K562 (cell line): ENCODE results near the gene PRELID1. TPM values are rescaled to one million over a fixed set of nuclear protein-coding genes. Genes with fewer than 3 reads are reported as not detected.

Experiments
- ATF1 ChIP-seq, 2 experiments: fragments of 450-650 bp in 1 of 2; IDR thresholded peaks; 2 replicates each; pipeline ENCODE4 v1.6.1; 2016; ENCODE audit warnings: missing compliant biosample characterization in 1 of 2, missing genetic modification characterization in 1 of 2
- HNRNPLL ChIP-seq: fragments of 200-400 bp; formaldehyde crosslinking; IDR thresholded peaks from 2 replicates; pipeline ENCODE4 v1.6.1; 2017; ENCODE audit warnings: low read length, low read depth, mild to moderate bottlenecking; ENCODE audit not compliant: poor library complexity, severe bottlenecking
- HOXB6 ChIP-seq: fragments of 250-450 bp; sonication (Bioruptor Pico); IDR thresholded peaks from 2 replicates; pipeline ENCODE4 v1.5.1; 2022; ENCODE audit warnings: mild to moderate bottlenecking, borderline replicate concordance
- NELFE ChIP-seq: IDR thresholded peaks from 2 replicates; pipeline ENCODE4 v1.6.1; 2011; ENCODE audit warnings: mild to moderate bottlenecking; ENCODE audit not compliant: insufficient read depth, insufficient read length
- POLR2A ChIP-seq: fragments of 450-650 bp; conservative IDR thresholded peaks from 2 replicates; pipeline ENCODE4 v1.6.1; 2016
- PYGO2 ChIP-seq: fragments of 450-650 bp; IDR thresholded peaks from 2 replicates; pipeline ENCODE4 v1.6.1; 2016; ENCODE audit warnings: mild to moderate bottlenecking, missing genetic modification characterization, moderate library complexity, missing compliant biosample characterization
- RFX7 ChIP-seq: fragments of 250-450 bp; sonication (Bioruptor Pico); IDR thresholded peaks from 2 replicates; pipeline ENCODE4 v1.5.1; 2021; ENCODE audit warnings: mild to moderate bottlenecking
- SIX5 ChIP-seq, 2 experiments: IDR thresholded peaks; 2 replicates each; pipeline ENCODE4 v1.6.1; 2011; ENCODE audit warnings: low read length in 2 of 2, borderline replicate concordance in 1 of 2, low read depth in 1 of 2, mild to moderate bottlenecking in 1 of 2, moderate library complexity in 1 of 2; ENCODE audit not compliant: insufficient read depth in 1 of 2
- SMAD2 ChIP-seq: fragments of 150-350 bp; IDR thresholded peaks from 2 replicates; pipeline ENCODE4 v1.6.1; 2014; ENCODE audit warnings: low read depth, mild to moderate bottlenecking, low read length
- SREBF2 ChIP-seq: sonication (generic); formaldehyde crosslinking; IDR thresholded peaks from 2 replicates; pipeline ENCODE4 v1.4.0; 2020; ENCODE audit warnings: mild to moderate bottlenecking, missing genetic modification reagents
- U2AF1 ChIP-seq: fragments of 200-400 bp; formaldehyde crosslinking; optimal IDR thresholded peaks from 2 replicates; pipeline ENCODE3; 2017; ENCODE audit warnings: mild to moderate bottlenecking, low read depth, low read length, moderate library complexity
- ZNF184 ChIP-seq: sonication (generic); formaldehyde crosslinking; IDR thresholded peaks from 2 replicates; pipeline ENCODE4 v1.5.0; 2020; ENCODE audit warnings: missing genetic modification reagents
- ZNF212 ChIP-seq: fragments of 450-650 bp; formaldehyde crosslinking; IDR thresholded peaks from 2 replicates; pipeline ENCODE4 v1.4.0; 2020; ENCODE audit warnings: mild to moderate bottlenecking
- polyA plus RNA-seq, 8 experiments: library from polyadenylated mRNA; depleted of rRNA in 4 of 8; stranded (reverse) in 5 of 8; unstranded in 3 of 8; fragments of >200 nt; fragmentation: Nextera tagmentation in 2 of 8; fragmentation: Illumina TruSeq in 1 of 8; extraction: Ambion mirVana in 2 of 8; extraction: Trizol in 1 of 8; gene quantifications; 2 replicates each; pipeline versions ENCODE4 v1.2.1 to v1.2.3, GENCODE V29; 2011 to 2014; ENCODE audit warnings: inconsistent platforms in 1 of 8, missing spikeins in 1 of 8
- total RNA-seq, 7 experiments: library from RNA; depleted of rRNA in 6 of 7; stranded (reverse); fragments of >200 nt in 6 of 7; fragmentation: Illumina TruSeq in 2 of 7; extraction: Trizol in 2 of 7; gene quantifications; 2 replicates each; pipeline versions ENCODE4 v1.2.1 to v1.2.3, GENCODE V29; 2011 to 2021; ENCODE audit warnings: low replicate concordance in 1 of 7
- TF ChIP-seq, protein P1 (sequence below), 3 experiments: fragments of 200-800 bp in 1 of 3; sonication (Bioruptor generic) in 1 of 3; sonication (generic) in 1 of 3; formaldehyde crosslinking in 1 of 3; IDR thresholded peaks; 2 replicates each; pipeline versions ENCODE4 v1.6.1 to v1.8.0; 2016 to 2022; ENCODE audit warnings: mild to moderate bottlenecking in 2 of 3, missing compliant biosample characterization in 2 of 3, missing genetic modification characterization in 2 of 3, missing genetic modification reagents in 1 of 3
- TF ChIP-seq, protein P2 (sequence below), 2 experiments: fragments of 450-650 bp; IDR thresholded peaks; 2 replicates each; pipeline ENCODE4 v1.6.1; 2016; ENCODE audit warnings: mild to moderate bottlenecking in 2 of 2, borderline replicate concordance in 1 of 2, low read depth in 1 of 2, moderate library complexity in 1 of 2
- TF ChIP-seq, protein P3 (sequence below): fragments of 450-650 bp; formaldehyde crosslinking; IDR thresholded peaks from 2 replicates; pipeline ENCODE4 v1.4.0; 2020; ENCODE audit warnings: mild to moderate bottlenecking, moderate library complexity

PRELID1 gene
- total and polyA plus RNA-seq, 9 of the 15 experiments (the other 6 are each of a cell fraction or from before 2014, with no cell fraction given): 40.1 to 484 (median 340) TPM

DNA sequence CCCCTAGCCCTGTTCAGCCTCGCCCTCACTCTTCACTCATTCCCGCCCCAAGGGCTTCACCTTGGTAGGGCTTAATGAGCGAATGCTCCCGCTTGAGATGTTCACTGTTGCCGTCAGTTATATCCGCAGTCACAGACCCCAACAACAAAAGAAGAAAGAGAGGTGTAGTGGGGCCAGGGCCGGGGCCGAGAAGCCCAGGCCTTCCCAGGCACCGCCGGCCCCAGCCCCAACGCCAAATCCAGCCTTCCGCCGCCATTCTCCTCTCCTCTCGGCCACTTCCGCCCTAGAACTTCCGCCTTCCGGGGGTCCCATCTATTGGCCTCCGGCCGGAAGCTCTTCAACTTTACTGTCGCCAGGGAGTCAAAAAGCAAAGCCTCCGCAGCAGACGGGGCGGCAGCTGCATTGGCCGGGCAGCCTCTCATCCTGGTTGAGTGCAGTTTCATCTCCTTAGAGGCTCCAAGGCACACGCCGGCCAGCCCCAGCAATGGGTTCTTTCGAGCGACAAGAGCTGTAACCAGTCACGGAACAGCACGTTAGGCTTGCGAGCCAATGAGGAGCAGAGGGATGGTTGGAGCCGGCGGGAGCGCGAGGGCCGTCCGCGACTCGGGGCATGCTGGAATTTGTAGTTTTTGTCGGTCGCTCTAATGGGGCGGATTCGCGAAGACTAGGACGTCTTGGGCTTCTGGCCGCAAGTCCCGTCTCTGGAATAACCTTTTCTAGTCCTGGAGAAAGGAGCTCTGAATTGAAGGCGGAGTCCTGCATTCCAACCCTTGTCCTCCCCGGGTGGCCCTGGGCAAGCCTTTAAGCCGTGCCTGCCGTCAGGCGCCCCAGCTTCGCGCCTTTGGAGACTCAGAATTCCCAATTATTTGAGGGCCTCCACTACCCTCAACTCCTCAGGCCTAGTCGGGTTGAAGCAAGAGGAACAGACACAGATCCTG, 48.1 kb downstream of the PRELID1 start, which contains the start of gene LMAN2 (continued):
- peak; percentile 83 to 89 for TF ChIP-seq SIX5 (IDR thresholded peaks at IDR 0.05; ENCODE audit: borderline replicate concordance in 1 of 2, insufficient read depth in 1 of 2, low read depth in 1 of 2, low read length in 2 of 2)
- no peak for TF ChIP-seq HOXB6 (CRISPR knock-in tag)
- TF ChIP-seq SREBF2 (CRISPR knock-in tag): no peak
- no peak for TF ChIP-seq U2AF1
- TF ChIP-seq NELFE: no peak
- peak; percentile 91 for TF ChIP-seq POLR2A
- TF ChIP-seq HNRNPLL: no peak
- no peak for TF ChIP-seq SMAD2
- TF ChIP-seq, protein P1, sequence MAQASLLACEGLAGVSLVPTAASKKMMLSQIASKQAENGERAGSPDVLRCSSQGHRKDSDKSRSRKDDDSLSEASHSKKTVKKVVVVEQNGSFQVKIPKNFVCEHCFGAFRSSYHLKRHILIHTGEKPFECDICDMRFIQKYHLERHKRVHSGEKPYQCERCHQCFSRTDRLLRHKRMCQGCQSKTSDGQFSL (CRISPR knock-in tag; IDR thresholded peaks at IDR 0.05): no peak
- TF ChIP-seq, protein P1 (tag; IDR thresholded peaks at IDR 0.05): no peak
- TF ChIP-seq, protein P2, sequence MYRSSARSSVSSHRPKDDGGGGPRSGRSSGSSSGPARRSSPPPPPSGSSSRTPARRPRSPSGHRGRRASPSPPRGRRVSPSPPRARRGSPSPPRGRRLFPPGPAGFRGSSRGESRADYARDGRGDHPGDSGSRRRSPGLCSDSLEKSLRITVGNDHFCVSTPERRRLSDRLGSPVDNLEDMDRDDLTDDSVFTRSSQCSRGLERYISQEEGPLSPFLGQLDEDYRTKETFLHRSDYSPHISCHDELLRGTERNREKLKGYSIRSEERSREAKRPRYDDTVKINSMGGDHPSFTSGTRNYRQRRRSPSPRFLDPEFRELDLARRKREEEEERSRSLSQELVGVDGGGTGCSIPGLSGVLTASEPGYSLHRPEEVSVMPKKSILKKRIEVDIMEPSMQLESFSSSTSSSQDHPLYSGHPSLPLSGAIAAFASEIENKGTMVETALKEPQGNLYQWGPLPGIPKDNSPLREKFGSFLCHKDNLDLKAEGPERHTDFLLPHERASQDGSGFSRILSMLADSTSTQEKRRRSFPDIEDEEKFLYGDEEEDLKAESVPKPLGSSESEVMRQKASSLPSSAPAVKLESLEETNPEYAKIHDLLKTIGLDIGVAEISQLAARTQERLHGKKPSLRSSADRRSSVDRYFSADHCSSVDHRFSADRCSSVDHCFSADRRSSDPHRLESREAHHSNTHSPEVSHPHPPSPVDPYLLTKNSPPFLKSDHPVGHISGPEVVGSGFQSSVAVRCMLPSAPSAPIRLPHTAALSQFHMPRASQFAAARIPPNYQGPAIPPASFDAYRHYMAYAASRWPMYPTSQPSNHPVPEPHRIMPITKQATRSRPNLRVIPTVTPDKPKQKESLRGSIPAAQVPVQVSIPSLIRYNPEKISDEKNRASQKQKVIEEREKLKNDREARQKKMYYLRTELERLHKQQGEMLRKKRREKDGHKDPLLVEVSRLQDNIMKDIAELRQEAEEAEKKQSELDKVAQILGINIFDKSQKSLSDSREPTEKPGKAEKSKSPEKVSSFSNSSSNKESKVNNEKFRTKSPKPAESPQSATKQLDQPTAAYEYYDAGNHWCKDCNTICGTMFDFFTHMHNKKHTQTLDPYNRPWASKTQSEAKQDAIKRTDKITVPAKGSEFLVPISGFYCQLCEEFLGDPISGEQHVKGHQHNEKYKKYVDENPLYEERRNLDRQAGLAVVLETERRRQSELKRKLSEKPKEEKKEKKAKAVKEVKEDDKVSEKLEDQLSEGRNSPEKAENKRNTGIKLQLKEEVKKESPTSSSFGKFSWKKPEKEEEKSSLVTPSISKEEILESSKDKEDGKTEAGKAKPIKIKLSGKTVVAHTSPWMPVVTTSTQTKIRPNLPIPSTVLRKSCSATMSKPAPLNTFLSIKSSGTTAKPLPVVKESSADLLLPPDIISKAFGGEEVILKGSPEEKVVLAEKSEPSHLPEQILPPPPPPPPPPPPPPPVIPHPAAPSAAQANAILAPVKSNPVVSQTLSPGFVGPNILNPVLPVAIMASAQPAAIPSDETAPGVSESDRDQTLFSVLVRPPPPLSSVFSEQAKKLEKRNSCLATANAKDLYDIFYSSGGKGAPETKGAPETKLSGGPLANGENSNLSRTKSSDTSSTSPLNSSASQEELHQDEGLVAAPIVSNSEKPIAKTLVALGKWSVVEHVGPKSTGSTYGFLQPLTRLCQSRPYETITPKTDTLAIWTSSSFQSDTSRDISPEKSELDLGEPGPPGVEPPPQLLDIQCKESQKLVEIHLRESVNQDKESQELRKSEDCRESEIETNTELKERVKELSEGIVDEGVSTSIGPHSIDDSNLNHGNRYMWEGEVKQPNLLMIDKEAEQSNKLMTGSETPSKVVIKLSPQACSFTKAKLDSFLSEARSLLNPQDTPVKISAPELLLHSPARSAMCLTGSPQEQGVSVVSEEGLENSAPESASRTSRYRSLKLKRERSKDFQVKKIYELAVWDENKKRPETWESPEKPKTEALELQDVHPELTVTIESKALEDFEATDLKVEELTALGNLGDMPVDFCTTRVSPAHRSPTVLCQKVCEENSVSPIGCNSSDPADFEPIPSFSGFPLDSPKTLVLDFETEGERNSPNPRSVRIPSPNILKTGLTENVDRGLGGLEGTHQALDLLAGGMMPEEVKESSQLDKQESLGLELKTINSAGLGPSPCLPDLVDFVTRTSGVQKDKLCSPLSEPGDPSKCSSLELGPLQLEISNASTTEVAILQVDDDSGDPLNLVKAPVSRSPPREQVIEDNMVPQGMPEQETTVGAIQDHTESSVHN (IDR thresholded peaks at IDR 0.05; ENCODE audit: borderline replicate concordance in 1 of 2, low read depth in 1 of 2): no peak
- TF ChIP-seq ZNF184 (CRISPR knock-in tag): no peak
- TF ChIP-seq, protein P3, sequence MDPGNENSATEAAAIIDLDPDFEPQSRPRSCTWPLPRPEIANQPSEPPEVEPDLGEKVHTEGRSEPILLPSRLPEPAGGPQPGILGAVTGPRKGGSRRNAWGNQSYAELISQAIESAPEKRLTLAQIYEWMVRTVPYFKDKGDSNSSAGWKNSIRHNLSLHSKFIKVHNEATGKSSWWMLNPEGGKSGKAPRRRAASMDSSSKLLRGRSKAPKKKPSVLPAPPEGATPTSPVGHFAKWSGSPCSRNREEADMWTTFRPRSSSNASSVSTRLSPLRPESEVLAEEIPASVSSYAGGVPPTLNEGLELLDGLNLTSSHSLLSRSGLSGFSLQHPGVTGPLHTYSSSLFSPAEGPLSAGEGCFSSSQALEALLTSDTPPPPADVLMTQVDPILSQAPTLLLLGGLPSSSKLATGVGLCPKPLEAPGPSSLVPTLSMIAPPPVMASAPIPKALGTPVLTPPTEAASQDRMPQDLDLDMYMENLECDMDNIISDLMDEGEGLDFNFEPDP: no peak
- TF ChIP-seq ATF1 (CRISPR knock-in tag; IDR thresholded peaks at IDR 0.05): no peak
- peak; percentile 94 for TF ChIP-seq ATF1 (tag; IDR thresholded peaks at IDR 0.05)
- no peak for TF ChIP-seq ZNF212
- TF ChIP-seq RFX7 (CRISPR knock-in tag): no peak
- 0 out of 2 replicates have a peak, but pooled peaks have one; percentile 20 for TF ChIP-seq PYGO2
